Type B pancreatic cell (in vitro differentiated cells): ENCODE measurements around the gene PITPNM1. TPM values are rescaled to one million over a fixed set of nuclear protein-coding genes. Genes with fewer than 3 reads are reported as not detected.
"Not testable (repeated sequence)": the region's sequence is repeated elsewhere in the genome, so short reads cannot be mapped to it uniquely, and the experiment has no call there.

ENCODE experiments used
- DNase-seq: peaks from one replicate; pipeline ENCODE4 v3.0.0; 2021; ENCODE audit warnings: mixed read lengths; ENCODE audit not compliant: unreplicated experiment; ENCODE audit errors: extremely low spot score
- H3K27ac Mint-ChIP-seq: 2 replicates; pipeline ENCODE4 v1.8.0; 2021; ENCODE audit warnings: mild to moderate bottlenecking, mixed read lengths
- H3K27me3 Mint-ChIP-seq: 2 replicates; pipeline ENCODE4 v1.8.0; 2021; ENCODE audit warnings: mixed read lengths
- H3K36me3 Mint-ChIP-seq: 2 replicates; pipeline ENCODE4 v1.8.0; 2021; ENCODE audit warnings: mixed read lengths
- H3K4me1 Mint-ChIP-seq: one replicate; pipeline ENCODE4 v1.8.0; 2021; ENCODE audit warnings: mixed read lengths; ENCODE audit not compliant: unreplicated experiment
- H3K4me3 Mint-ChIP-seq: 2 replicates; pipeline ENCODE4 v1.8.0; 2021; ENCODE audit warnings: mild to moderate bottlenecking, mixed read lengths
- H3K9me3 Mint-ChIP-seq: 2 replicates; pipeline ENCODE4 v1.8.0; 2021; ENCODE audit warnings: mixed read lengths
- total RNA-seq: library from RNA; stranded (reverse); gene quantifications from 2 replicates; pipeline ENCODE4 v1.2.1, GENCODE V29; 2021; ENCODE audit warnings: low replicate concordance
- TF ChIP-seq, protein P1 (sequence below): fragments of 200-600 bp; sonication (generic); conservative IDR thresholded peaks from 2 replicates; pipeline ENCODE4 v1.5.0; 2021; ENCODE audit warnings: antibody characterized with exemption, mild to moderate bottlenecking

PITPNM1 gene
- total RNA-seq, 1 donor from 2014 or later = 51.7 TPM

DNA sequence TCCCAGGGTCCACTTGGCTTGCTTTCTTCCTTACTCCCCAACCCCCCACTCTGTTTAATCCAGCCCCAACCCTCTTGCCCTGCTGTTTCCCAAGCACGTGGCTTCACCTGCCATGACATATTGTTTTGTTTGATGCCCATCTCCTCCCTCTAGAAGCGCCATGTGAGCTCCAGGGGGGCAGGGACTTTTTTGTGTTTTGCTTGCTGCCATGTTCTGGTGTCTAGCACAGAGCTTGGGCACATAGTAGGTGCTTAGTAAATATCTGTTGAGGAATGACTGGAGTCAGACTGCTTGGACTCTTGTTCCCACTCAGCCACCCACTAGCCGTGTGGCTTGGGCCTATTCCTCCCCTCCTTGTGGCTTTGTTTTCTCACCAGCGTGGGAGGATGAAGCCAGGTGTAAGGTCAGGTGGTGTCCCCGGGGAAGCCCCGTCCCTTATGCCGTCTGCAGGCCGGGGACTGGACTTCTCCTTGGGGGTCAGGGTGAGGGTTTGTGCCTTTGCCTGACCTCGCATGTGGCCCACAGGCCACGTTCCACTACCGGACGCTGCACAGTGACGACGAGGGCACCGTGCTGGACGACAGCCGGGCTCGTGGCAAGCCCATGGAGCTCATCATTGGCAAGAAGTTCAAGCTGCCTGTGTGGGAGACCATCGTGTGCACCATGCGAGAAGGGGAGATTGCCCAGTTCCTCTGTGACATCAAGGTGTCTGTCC, 18.5 kb downstream of the PITPNM1 start:
- Mint-ChIP-seq H3K4me1 (peaks cover 31% of the 10 kb centered on the region), H3K4me3 (peak overlapping the region; percentile 57), H3K36me3 (peaks cover 13% of the 10 kb centered on the region), H3K9me3 (no peaks in the 10 kb centered on the region), H3K27me3 (peaks cover 3% of the 10 kb centered on the region), H3K27ac (no peak overlapping the region)
- TF ChIP-seq, protein P1, sequence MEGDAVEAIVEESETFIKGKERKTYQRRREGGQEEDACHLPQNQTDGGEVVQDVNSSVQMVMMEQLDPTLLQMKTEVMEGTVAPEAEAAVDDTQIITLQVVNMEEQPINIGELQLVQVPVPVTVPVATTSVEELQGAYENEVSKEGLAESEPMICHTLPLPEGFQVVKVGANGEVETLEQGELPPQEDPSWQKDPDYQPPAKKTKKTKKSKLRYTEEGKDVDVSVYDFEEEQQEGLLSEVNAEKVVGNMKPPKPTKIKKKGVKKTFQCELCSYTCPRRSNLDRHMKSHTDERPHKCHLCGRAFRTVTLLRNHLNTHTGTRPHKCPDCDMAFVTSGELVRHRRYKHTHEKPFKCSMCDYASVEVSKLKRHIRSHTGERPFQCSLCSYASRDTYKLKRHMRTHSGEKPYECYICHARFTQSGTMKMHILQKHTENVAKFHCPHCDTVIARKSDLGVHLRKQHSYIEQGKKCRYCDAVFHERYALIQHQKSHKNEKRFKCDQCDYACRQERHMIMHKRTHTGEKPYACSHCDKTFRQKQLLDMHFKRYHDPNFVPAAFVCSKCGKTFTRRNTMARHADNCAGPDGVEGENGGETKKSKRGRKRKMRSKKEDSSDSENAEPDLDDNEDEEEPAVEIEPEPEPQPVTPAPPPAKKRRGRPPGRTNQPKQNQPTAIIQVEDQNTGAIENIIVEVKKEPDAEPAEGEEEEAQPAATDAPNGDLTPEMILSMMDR = no peak
- DNase-seq = no peak

DNA sequence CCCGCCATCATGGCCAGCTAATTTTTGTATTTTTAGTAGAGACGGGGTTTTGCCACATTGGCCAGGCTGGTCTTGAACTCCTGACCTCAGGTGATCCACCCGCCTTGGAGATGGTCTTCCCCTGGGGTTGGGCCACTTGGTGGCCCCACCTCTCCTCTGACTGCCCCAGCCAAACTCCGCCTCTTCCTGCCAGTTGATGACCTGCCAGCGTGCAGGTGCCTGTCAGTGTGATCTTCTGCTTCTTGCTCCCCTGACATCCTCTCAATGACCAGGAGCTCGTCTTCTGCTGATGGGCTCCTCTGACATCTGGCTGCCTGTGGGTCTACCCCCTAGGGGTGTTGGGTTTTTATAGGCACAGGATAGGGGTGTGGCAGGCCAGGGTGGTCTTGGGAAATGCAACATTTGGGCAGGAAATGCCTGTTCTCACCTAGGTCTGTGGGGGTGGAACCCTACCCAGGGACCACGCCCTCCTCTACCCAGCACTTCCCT, 19.2 kb downstream of the PITPNM1 start:
- peaks cover 13% of the 10 kb centered on the region for H3K36me3 Mint-ChIP-seq
- not testable (repeated sequence) for H3K27me3 Mint-ChIP-seq, H3K27ac Mint-ChIP-seq, DNase-seq, H3K9me3 Mint-ChIP-seq
- peak overlapping the region; percentile 57 for H3K4me3 Mint-ChIP-seq
- peaks cover 31% of the 10 kb centered on the region for H3K4me1 Mint-ChIP-seq

DNA sequence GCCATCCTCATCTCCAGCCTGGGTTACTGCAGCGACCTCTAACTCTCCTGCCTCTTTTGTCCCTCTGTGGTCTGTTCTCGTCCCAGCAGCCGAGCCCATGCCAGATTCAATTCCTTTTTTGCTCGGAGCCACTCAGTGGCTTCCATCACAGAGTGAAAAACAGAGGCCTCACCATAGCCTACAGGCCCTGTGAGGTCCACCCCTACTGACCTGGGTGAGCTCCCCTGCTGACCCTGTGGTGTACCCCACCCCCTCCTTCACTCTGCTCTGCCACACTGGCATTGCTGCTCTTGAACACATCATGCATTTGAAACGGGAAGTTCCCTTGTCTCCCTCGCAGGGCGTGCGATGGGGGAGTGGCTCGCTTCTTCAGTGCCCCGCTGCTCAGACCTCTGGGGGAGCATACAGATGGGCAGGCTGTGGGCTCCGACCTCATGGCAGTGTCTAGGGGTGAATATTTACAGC, 20.3 kb downstream of the PITPNM1 start:
- TF ChIP-seq, protein P1 = no peak
- peaks cover 31% of the 10 kb centered on the region for H3K4me1 Mint-ChIP-seq
- no peaks in the 10 kb centered on the region for H3K9me3 Mint-ChIP-seq
- DNase-seq = no peak
- H3K27me3 Mint-ChIP-seq = peaks cover 3% of the 10 kb centered on the region
- peaks cover 13% of the 10 kb centered on the region for H3K36me3 Mint-ChIP-seq
- H3K27ac Mint-ChIP-seq = peak overlapping the region; percentile 50
- peak overlapping the region; percentile 96 for H3K4me3 Mint-ChIP-seq

DNA sequence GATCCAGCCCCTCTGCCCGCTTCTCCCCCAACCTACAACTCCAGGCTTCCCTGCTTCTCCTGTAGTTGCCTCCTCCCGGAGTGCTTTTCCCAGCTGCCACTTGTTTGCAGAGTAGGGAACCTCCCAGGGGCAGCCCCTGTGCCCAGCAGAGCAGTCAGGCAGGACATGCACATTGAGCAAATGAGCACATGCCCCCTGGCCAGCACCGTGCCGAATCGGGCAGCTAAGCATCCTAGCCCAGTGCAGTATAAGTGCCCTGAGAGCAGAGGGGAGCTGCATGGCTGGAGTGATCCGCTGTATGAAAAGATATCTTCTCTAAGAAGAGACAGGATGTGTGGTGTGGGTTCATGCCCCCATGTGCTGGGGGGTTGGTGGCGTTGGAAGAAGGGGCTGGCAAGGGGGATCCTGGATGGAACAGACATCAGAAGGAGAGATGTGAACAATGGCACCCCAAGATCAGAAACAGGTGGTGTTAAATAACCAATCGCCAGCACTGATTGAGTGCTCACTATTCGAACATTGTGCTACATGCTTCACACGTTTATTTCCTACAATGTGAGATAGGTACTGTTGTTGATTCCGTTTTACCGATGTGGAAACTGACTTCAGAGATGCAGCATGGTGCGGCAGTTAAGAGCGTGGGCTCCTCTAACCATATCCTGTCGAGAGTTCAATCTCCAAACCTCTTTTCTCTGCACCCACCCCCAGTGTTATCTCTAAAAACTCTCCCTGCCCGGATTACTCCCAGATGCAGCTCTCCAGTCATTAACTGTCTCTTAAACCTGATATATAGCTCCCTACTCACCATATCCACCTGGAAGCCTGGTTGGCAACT, 21.1 kb downstream of the PITPNM1 start:
- TF ChIP-seq, protein P1 = no peak
- Mint-ChIP-seq H3K4me3 (peak overlapping the region; percentile 96), H3K27me3 (peaks cover 3% of the 10 kb centered on the region), H3K36me3 (peaks cover 9% of the 10 kb centered on the region), H3K9me3 (no peaks in the 10 kb centered on the region), H3K4me1 (peaks cover 31% of the 10 kb centered on the region), H3K27ac (peak overlapping the region; percentile 50)
- no peak for DNase-seq

DNA sequence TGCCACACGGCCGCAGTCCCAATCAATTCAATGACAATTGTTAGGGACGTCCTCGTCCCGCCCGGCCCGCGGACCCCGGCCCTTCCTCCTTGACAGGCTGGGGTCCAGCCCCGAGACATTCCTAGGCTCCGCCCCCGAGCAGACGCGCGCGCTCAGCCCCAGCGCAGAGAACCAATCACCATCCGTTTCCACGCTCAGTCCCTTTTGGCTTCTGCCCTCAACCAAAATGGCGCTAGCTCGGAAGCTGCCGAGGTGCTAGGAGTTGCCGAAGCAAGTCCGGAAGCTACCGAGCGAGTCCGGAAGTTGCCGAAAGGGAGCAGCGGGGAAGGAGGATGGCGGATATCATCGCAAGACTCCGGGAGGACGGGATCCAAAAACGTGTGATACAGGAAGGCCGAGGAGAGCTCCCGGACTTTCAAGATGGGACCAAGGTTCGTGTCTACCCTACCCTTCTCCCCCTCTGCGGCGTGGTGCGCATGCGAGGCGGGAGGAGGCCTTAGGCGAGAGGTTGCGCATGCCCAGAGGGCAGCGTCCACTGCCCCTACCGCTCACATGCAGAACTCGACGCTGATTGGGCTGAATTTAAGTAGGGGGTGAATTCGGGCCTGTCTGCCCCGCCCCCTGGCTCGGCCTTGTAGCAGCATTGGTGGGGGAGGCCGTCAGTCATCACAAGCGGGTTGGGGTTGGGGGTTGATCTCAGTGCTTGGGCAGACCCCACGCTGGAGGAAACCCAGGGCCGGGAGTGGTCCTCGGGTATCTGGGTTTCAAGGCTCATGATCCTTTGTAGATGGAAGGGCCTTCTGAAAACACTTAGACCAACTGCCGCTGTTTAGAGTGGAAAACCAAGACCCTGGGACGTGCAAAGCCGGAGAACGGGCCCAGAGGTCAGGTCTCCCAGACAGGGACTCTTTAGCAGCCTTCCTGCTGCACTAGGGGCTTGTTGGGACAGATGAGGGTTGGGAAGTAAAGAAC, 22.1 kb downstream of the PITPNM1 start, which contains the start of gene AIP:
TSS of gene AIP (plus strand) at position 200 of the 972 bp plus-strand sequence. CDS start at position 333, 133 bp downstream.
- Mint-ChIP-seq H3K27me3 (peaks cover 3% of the 10 kb centered on the region), H3K27ac (peak within 1 kb of the TSS; percentile 92), H3K4me3 (peak within 1 kb of the TSS; percentile 96), H3K4me1 (peaks cover 31% of the 10 kb centered on the region), H3K36me3 (peaks cover 9% of the 10 kb centered on the region), H3K9me3 (no peaks in the 10 kb centered on the region)
- DNase-seq = peak; percentile 97
- TF ChIP-seq, protein P1 = peak; percentile 46
